ENCODE results near the gene FARP1. TPM values are rescaled to one million over a fixed set of nuclear protein-coding genes. Genes with fewer than 3 reads are reported as not detected.

FARP1 gene
- polyA plus RNA-seq, 2 of the 4 experiments (the other 2 are of a cell fraction): 9.4 to 13.0 TPM

GRCh38 chr13:98297051-98297450 is 154.2 kb downstream of the FARP1 start:
- POLR2A ChIA-PET: no interaction called here
- no peak overlapping the region for H3K4me3 ChIP-seq
- no peak for ATAC-seq

GRCh38 chr13:98297745-98298144 is 154.9 kb downstream of the FARP1 start:
- ChIA-PET POLR2A (no interaction called here), CTCF (no interaction called here)
- Histone ChIP-seq H3K27ac (no peak overlapping the region), H3K4me3 (no peak overlapping the region), H3K9me3 (no peaks in the 10 kb centered on the region), H3K4me2 (no peak overlapping the region), H3K4me1 (peaks cover 23% of the 10 kb centered on the region)
- WGBS (ENCODE audit: missing lambda C conversion rate): 89% methylated on average over 9 of the region's 9 CpGs
- TF ChIP-seq BCL3 (IDR thresholded peaks at IDR 0.05) (no peak), E2F6 (IDR thresholded peaks at IDR 0.05; ENCODE audit: borderline replicate concordance, low read depth) (no peak), SMC3 (IDR thresholded peaks at IDR 0.05) (no peak), FOSL2 (IDR thresholded peaks at IDR 0.05) (no peak), FOSL2 (CRISPR knock-in tag; IDR thresholded peaks at IDR 0.05) (no peak), KDM5A (IDR thresholded peaks at IDR 0.05) (no peak), RFX5 (IDR thresholded peaks at IDR 0.05) (no peak), USF2 (IDR thresholded peaks at IDR 0.05) (no peak), GATA3 (IDR thresholded peaks at IDR 0.05; ENCODE audit: borderline replicate concordance) (no peak), HDAC2 (IDR thresholded peaks at IDR 0.05) (no peak), RNF2 (IDR thresholded peaks at IDR 0.05; ENCODE audit: borderline replicate concordance, low read depth) (no peak), EHMT2 (IDR thresholded peaks at IDR 0.05; ENCODE audit: low read depth) (no peak)
- no peak for ATAC-seq
- no peak for DNase-seq (ENCODE audit: low read depth in 1 of 2, low spot score in 1 of 2)
- FAIRE-seq: no peak

More at GRCh38 chr13:98297051-98297450, 154.2 kb downstream of the FARP1 start:
- DNase-seq (ENCODE audit: low read depth in 1 of 2, low spot score in 1 of 2) (no peak), FAIRE-seq (no peak)
- Histone ChIP-seq H3K9me3 (no peaks in the 10 kb centered on the region), H3K27ac (no peak overlapping the region), H3K4me1 (peaks cover 22% of the 10 kb centered on the region), H3K4me2 (no peak overlapping the region)
- no peak for TF ChIP-seq E2F6 (IDR thresholded peaks at IDR 0.05; ENCODE audit: borderline replicate concordance, low read depth)
- no peak for TF ChIP-seq SMC3 (IDR thresholded peaks at IDR 0.05)
- no peak for TF ChIP-seq HES2 (IDR thresholded peaks at IDR 0.05)
- no peak for TF ChIP-seq ZFP36 (IDR thresholded peaks at IDR 0.05; ENCODE audit: borderline replicate concordance, partially characterized antibody)
- no peak for TF ChIP-seq MAZ (IDR thresholded peaks at IDR 0.05; ENCODE audit: borderline replicate concordance, low read depth, low read length)
- TF ChIP-seq CHD2 (IDR thresholded peaks at IDR 0.05; ENCODE audit: low read length, partially characterized antibody): no peak
- 84% methylated on average over 5 of the region's 5 CpGs for WGBS (ENCODE audit: missing lambda C conversion rate)
- CTCF ChIA-PET: no interaction called here

GRCh38 chr13:98298599-98298998 is 155.7 kb downstream of the FARP1 start:
- H3K9me3 ChIP-seq: no peaks in the 10 kb centered on the region
- DNase-seq (ENCODE audit: low read depth in 1 of 2, low spot score in 1 of 2): no peak
- no peak overlapping the region for H3K4me2 ChIP-seq
- peaks cover 17% of the 10 kb centered on the region for H3K4me1 ChIP-seq
- CTCF ChIA-PET: no interaction called here
- POLR2A ChIA-PET: no interaction called here
- FAIRE-seq: no peak
- no peak overlapping the region for H3K4me3 ChIP-seq
- no peak overlapping the region for H3K27ac ChIP-seq
- no peak for ATAC-seq
- 76% methylated on average over 3 of the region's 3 CpGs for WGBS (ENCODE audit: missing lambda C conversion rate)
- no peak for TF ChIP-seq HDAC2 (IDR thresholded peaks at IDR 0.05)
- no peak for TF ChIP-seq NFE2L2 (conservative IDR thresholded peaks at IDR 0.05; ENCODE audit: low read length)
- TF ChIP-seq GATA3 (IDR thresholded peaks at IDR 0.05; ENCODE audit: borderline replicate concordance): no peak
- no peak for TF ChIP-seq ZFP36 (IDR thresholded peaks at IDR 0.05; ENCODE audit: borderline replicate concordance, partially characterized antibody)
- no peak for TF ChIP-seq POLR2AphosphoS2 (conservative IDR thresholded peaks at IDR 0.05; ENCODE audit: low read length)
- TF ChIP-seq MAZ (IDR thresholded peaks at IDR 0.05; ENCODE audit: borderline replicate concordance, low read depth, low read length): no peak
- TF ChIP-seq E2F6 (IDR thresholded peaks at IDR 0.05; ENCODE audit: borderline replicate concordance, low read depth): no peak
- TF ChIP-seq HOXA7 (CRISPR knock-in tag; IDR thresholded peaks at IDR 0.05): no peak
- no peak for TF ChIP-seq REST (IDR thresholded peaks at IDR 0.05)
- no peak for TF ChIP-seq FOSB (CRISPR knock-in tag; IDR thresholded peaks at IDR 0.05)
- TF ChIP-seq POLR2A (IDR thresholded peaks at IDR 0.05; ENCODE audit: low read length): no peak
- TF ChIP-seq MAFK (IDR thresholded peaks at IDR 0.05; ENCODE audit: partially characterized antibody): no peak
- TF ChIP-seq NPAS2 (CRISPR knock-in tag; IDR thresholded peaks at IDR 0.05; ENCODE audit: borderline replicate concordance): no peak
- TF ChIP-seq SMC3 (IDR thresholded peaks at IDR 0.05): no peak
- no peak for TF ChIP-seq KDM1A (IDR thresholded peaks at IDR 0.05; ENCODE audit: low read depth)
- no peak for TF ChIP-seq ATOH8 (CRISPR knock-in tag; IDR thresholded peaks at IDR 0.05; ENCODE audit: low read depth)

Data from A549 (cell line).